Neuronal stem cell (in vitro differentiated cells): Measurements from ENCODE around the gene SMARCC2.

Experiments used
- DNase-seq: peaks from one replicate; pipeline ENCODE4 v3.0.0-alpha.2; 2013; ENCODE audit warnings: low spot score
- H2AFZ ChIP-seq: one replicate; pipeline ENCODE4 v1.6.1; 2013; ENCODE audit warnings: mild to moderate bottlenecking, low read length, inconsistent platforms
- H2AK5ac ChIP-seq: 2 replicates; pipeline ENCODE4 v1.6.1; 2013; ENCODE audit warnings: low read depth, mild to moderate bottlenecking, inconsistent platforms, low read length, moderate library complexity, mixed read lengths
- H2BK120ac ChIP-seq: 2 replicates; pipeline ENCODE4 v1.6.1; 2013; ENCODE audit warnings: low read depth, mild to moderate bottlenecking, inconsistent platforms, low read length, moderate library complexity, mixed read lengths
- H2BK12ac ChIP-seq: one replicate; pipeline ENCODE4 v1.6.1; 2013; ENCODE audit warnings: low read length, inconsistent platforms
- H2BK15ac ChIP-seq: 2 replicates; pipeline ENCODE4 v1.6.1; 2013; ENCODE audit warnings: mild to moderate bottlenecking, low read length, inconsistent platforms, mixed read lengths
- H2BK5ac ChIP-seq: one replicate; pipeline ENCODE4 v1.6.1; 2013; ENCODE audit warnings: inconsistent platforms, mild to moderate bottlenecking, low read length, moderate library complexity
- H3K14ac ChIP-seq: one replicate; pipeline ENCODE4 v1.6.1; 2013; ENCODE audit warnings: low read length, inconsistent platforms
- H3K18ac ChIP-seq: 2 replicates; pipeline ENCODE4 v1.6.1; 2013; ENCODE audit warnings: low read length, inconsistent platforms
- H3K23ac ChIP-seq: 2 replicates; pipeline ENCODE4 v1.6.1; 2013; ENCODE audit warnings: low read depth, mild to moderate bottlenecking, mixed read lengths, low read length, inconsistent platforms; ENCODE audit not compliant: poor library complexity
- H3K27ac ChIP-seq: replicated peaks from 3 replicates; pipeline ENCODE4 v1.5.1; 2013; ENCODE audit warnings: low read length, inconsistent platforms
- H3K27me3 ChIP-seq, 3 experiments: 2 replicates each; pipeline ENCODE4 v1.6.1; 2013; ENCODE audit warnings: low read length in 3 of 3, mild to moderate bottlenecking in 2 of 3, inconsistent platforms in 1 of 3, low read depth in 1 of 3, mixed read lengths in 1 of 3, moderate library complexity in 1 of 3; ENCODE audit not compliant: control insufficient read depth in 3 of 3, insufficient read depth in 3 of 3
- H3K36me3 ChIP-seq, 2 donors: replicated peaks in 1 of 2; 2 replicates each; pipeline ENCODE4 v1.6.1; 2013; ENCODE audit warnings: low read length in 2 of 2; ENCODE audit not compliant: control insufficient read depth in 2 of 2, insufficient read depth in 2 of 2
- H3K4ac ChIP-seq: 2 replicates; pipeline ENCODE4 v1.6.1; 2013; ENCODE audit warnings: inconsistent platforms, mild to moderate bottlenecking, low read length, moderate library complexity
- H3K4me1 ChIP-seq, 2 donors: 1 replicate in 1 of 2; 2 replicates in 1 of 2; pipeline ENCODE4 v1.6.1; 2013; ENCODE audit warnings: low read length in 2 of 2, low read depth in 1 of 2; ENCODE audit not compliant: control insufficient read depth in 2 of 2, insufficient read depth in 1 of 2
- H3K4me2 ChIP-seq: one replicate; pipeline ENCODE4 v1.6.1; 2013; ENCODE audit warnings: mild to moderate bottlenecking, low read length, inconsistent platforms; ENCODE audit not compliant: insufficient read depth, poor library complexity, severe bottlenecking
- H3K4me3 ChIP-seq, 2 donors: 2 replicates each; pipeline ENCODE4 v1.5.1; 2013; ENCODE audit warnings: low read length in 2 of 2, mild to moderate bottlenecking in 2 of 2, inconsistent platforms in 1 of 2, moderate library complexity in 1 of 2
- H3K79me1 ChIP-seq: one replicate; pipeline ENCODE4 v1.6.1; 2013; ENCODE audit warnings: low read depth, mild to moderate bottlenecking, inconsistent platforms, low read length, moderate library complexity
- H3K9ac ChIP-seq: one replicate; pipeline ENCODE4 v1.6.1; 2013; ENCODE audit warnings: mild to moderate bottlenecking, low read depth, low read length, inconsistent platforms; ENCODE audit not compliant: poor library complexity
- H3K9me3 ChIP-seq, 2 donors: replicated peaks in 1 of 2; 2 replicates each; pipeline versions ENCODE3 to v1.6.1; 2013; ENCODE audit warnings: low read length in 2 of 2, mild to moderate bottlenecking in 2 of 2, inconsistent platforms in 1 of 2, low read depth in 1 of 2, mixed read lengths in 1 of 2, moderate library complexity in 1 of 2; ENCODE audit not compliant: control insufficient read depth in 2 of 2, insufficient read depth in 1 of 2
- H4K8ac ChIP-seq: one replicate; pipeline ENCODE4 v1.6.1; 2013; ENCODE audit warnings: low read depth, mild to moderate bottlenecking, inconsistent platforms, low read length, moderate library complexity
- H4K91ac ChIP-seq: one replicate; pipeline ENCODE4 v1.6.1; 2013; ENCODE audit warnings: low read length, low read depth, mild to moderate bottlenecking, inconsistent platforms; ENCODE audit not compliant: poor library complexity
- WGBS, 2 donors: extraction: QIAGEN DNeasy Blood & Tissue Kit; methylation state at CpG; one replicate each; pipeline ENCODE4 v1.1.7; 2013; ENCODE audit warnings: missing lambda C conversion rate in 2 of 2, mixed read lengths in 1 of 2; ENCODE audit not compliant: insufficient read length in 2 of 2, insufficient replicate concordance in 1 of 2; ENCODE audit errors: extremely low coverage in 2 of 2; 5-methylcytosine and 5-hydroxymethylcytosine counted together

SMARCC2 gene

DNA sequence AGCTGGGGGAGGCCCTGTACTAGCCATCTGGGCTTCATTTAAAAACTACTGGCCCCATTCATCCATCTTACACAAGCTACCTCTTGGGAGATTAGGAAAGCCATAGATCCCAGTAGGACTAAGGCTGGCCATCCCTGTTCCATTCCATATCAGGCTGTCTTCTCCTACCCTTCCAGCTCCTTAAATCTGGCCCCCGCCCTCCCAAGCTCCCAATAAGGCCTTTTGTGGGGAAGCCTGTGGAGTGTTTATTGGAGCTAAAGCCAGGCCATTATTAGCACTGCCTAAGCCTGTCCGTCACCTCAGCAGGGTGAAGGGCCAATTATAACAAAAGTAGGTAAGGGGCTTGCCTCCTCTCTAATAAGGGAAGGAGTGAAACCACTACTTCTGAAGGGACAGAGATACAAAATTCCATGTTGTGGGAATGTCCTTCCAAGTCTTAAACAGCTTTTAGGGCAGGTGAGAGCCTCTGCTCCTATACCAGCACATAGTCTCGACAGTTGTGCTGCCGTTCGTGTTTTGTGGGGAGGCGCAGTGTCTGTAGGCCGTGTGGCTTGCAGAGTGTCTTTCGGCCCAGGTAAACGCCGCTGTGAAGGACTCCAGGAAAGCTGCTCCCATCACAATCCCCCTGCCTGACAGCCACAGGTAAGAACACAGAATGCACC lies 27.5 kb downstream of the SMARCC2 start:
- H2AFZ ChIP-seq, result no peak overlapping the region
- peaks cover 27 to 40% of the 10 kb centered on the region in 2 donors for H3K4me1 ChIP-seq
- H3K23ac ChIP-seq, result no peak overlapping the region
- H3K18ac ChIP-seq, result no peak overlapping the region
- peak overlapping the region; percentile 67 for H3K27ac ChIP-seq
- peaks cover 3% of the 10 kb centered on the region for H3K79me1 ChIP-seq
- no peak overlapping the region for H2AK5ac ChIP-seq
- H3K9me3 ChIP-seq, result no peaks in the 10 kb centered on the region
- no CpG with 5 or more reads among the region's 10 CpGs for WGBS, 2 donors
- no peak overlapping the region for H3K4me3 ChIP-seq
- H3K4ac ChIP-seq, result no peak overlapping the region
- no peak overlapping the region for H2BK15ac ChIP-seq
- no peak overlapping the region for H4K91ac ChIP-seq
- no peak overlapping the region for H3K14ac ChIP-seq
- no peak overlapping the region for H3K9ac ChIP-seq
- H3K4me2 ChIP-seq, result peak overlapping the region; percentile 28
- H2BK12ac ChIP-seq, result no peak overlapping the region
- H2BK120ac ChIP-seq, result no peak overlapping the region
- no peak overlapping the region for H2BK5ac ChIP-seq
- DNase-seq, result no peak
- peaks cover 40 to 76% of the 10 kb centered on the region in 2 donors for H3K36me3 ChIP-seq
- H4K8ac ChIP-seq, result no peak overlapping the region
- H3K27me3 ChIP-seq, result no peaks in the 10 kb centered on the region

DNA sequence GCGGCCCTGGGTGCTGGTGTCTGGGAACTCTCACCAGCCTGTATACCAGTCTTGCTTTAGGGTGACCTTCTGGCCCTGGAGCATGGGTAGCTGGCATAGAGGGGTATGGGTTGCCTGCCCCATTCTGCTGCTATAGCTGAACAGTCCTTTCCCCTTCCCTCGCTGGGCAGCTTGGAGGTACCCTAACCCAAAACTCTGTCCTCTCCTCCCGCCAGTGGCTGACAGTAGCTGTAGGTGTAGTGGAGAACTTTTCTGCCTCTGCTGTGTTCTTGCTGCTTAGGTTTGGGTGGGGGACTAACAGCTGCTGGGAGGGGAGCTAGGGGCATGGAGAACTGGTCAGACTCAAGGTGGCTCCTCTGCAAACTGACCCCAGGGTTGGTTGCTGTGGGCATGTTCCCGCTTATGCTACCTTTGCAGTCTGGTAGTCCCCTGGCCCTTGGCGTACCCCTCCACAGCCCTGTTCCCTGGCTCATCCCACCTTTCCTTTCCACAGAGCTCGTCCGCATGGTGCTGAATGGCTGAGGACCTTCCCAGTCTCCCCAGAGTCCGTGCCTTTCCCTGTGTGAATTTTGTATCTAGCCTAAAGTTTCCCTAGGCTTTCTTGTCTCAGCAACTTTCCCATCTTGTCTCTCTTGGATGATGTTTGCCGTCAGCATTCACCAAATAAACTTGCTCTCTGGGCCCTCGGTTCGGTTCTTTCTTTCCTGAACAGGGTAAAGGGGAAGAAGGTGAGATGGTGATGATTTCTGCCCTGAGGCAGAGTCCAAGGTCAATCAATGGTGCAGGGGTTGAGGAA lies 28.2 kb downstream of the SMARCC2 start:
- Histone ChIP-seq H2BK120ac (no peak overlapping the region), H3K79me1 (peaks cover 3% of the 10 kb centered on the region), H3K27me3 (no peaks in the 10 kb centered on the region), H3K18ac (no peak overlapping the region), H2BK15ac (no peak overlapping the region), H3K9ac (peak overlapping the region; percentile 18), H3K4me2 (peak overlapping the region; percentile 47), H3K4me3 (peak overlapping the region in 1 of 2 donors; percentile 58), H3K9me3 (no peaks in the 10 kb centered on the region), H4K91ac (no peak overlapping the region), H3K4ac (no peak overlapping the region), H2BK12ac (no peak overlapping the region), H2AFZ (no peak overlapping the region), H3K23ac (no peak overlapping the region), H2AK5ac (no peak overlapping the region), H3K36me3 (peaks cover 38 to 70% of the 10 kb centered on the region in 2 donors), H3K27ac (peak overlapping the region; percentile 58), H2BK5ac (no peak overlapping the region), H3K14ac (no peak overlapping the region), H3K4me1 (peaks cover 27 to 40% of the 10 kb centered on the region in 2 donors), H4K8ac (no peak overlapping the region)
- DNase-seq, result no peak
- no CpG with 5 or more reads among the region's 11 CpGs for WGBS, 2 donors

DNA sequence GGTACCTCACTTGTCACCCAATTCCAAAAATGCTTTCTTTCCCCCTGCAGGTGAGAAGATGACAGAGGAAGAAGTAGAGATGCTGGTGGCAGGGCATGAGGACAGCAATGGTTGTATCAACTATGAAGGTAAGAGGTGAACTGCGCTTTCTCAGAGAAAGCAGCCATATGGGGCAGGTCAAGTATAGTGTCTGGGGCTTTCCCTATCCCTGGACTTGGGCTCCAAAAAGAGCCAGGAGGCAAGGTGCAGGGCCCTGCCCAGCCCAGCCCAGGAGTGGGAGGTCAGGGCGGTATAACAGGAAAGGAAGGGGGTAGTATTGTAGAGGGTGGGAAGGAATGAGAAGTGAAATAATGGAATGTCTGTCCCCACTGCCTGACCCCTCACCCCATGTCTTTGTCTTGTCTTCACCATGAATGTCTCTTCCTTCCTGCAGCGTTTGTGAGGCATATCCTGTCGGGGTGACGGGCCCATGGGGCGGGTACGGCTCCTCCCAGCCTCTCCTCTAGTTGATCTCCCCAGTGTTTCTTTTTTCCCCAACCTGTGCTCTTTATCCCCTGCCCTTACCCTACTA lies 29.0 kb downstream of the SMARCC2 start:
- no peak overlapping the region for H3K9ac ChIP-seq
- peaks cover 27 to 40% of the 10 kb centered on the region in 2 donors for H3K4me1 ChIP-seq
- no peak overlapping the region for H2BK5ac ChIP-seq
- no peak overlapping the region for H3K4ac ChIP-seq
- H3K27ac ChIP-seq, result peak overlapping the region; percentile 20
- H3K23ac ChIP-seq, result no peak overlapping the region
- H3K18ac ChIP-seq, result no peak overlapping the region
- H3K9me3 ChIP-seq, result no peaks in the 10 kb centered on the region
- H2BK12ac ChIP-seq, result no peak overlapping the region
- no CpG with 5 or more reads among the region's 7 CpGs for WGBS, 2 donors
- no peak overlapping the region for H2BK15ac ChIP-seq
- no peak overlapping the region for H3K14ac ChIP-seq
- H3K79me1 ChIP-seq, result no peaks in the 10 kb centered on the region
- no peak overlapping the region for H2AFZ ChIP-seq
- H4K8ac ChIP-seq, result no peak overlapping the region
- no peak for DNase-seq
- H3K36me3 ChIP-seq, result peaks cover 38 to 70% of the 10 kb centered on the region in 2 donors
- peak overlapping the region; percentile 2 to 85 for H3K4me3 ChIP-seq
- H3K4me2 ChIP-seq, result peak overlapping the region; percentile 41
- H2BK120ac ChIP-seq, result no peak overlapping the region
- H4K91ac ChIP-seq, result no peak overlapping the region
- H2AK5ac ChIP-seq, result no peak overlapping the region
- H3K27me3 ChIP-seq, result no peaks in the 10 kb centered on the region
